AG08395 (cell line): ENCODE results near the gene ZNF785.
"Not testable (repeated sequence)": the region's sequence is repeated elsewhere in the genome, so short reads cannot be mapped to it uniquely, and the experiment has no call there.

Source experiments
- DNase-seq: peaks from one replicate; pipeline ENCODE4 v3.0.0; 2012; ENCODE audit warnings: mixed read lengths, low spot score

Gene ZNF785

DNA sequence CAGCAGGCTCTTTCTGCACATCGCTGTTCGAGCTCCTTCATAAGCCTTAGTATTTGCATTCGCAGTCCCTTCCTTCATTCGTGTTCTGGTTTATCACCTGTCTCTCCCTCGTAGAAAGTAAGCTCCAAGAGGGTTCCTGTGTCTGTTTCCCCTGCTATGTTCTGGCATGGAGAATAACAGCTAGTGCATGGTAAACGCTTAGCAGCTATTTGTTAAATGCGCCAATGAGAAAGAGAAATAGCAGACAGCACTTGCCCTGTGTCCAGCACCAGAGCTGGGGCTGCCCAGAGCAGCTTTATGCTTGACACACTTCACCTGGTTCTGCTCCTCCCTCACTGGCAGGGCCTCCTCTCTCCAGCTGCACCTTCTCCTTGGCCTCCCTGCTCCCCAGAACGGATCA, 19.5 kb downstream of the ZNF785 start:
- DNase-seq, result no peak

- no peak for DNase-seq
Observed at GRCh38 chr16:30565526-30565925, 20.0 kb downstream of the ZNF785 start.

DNA sequence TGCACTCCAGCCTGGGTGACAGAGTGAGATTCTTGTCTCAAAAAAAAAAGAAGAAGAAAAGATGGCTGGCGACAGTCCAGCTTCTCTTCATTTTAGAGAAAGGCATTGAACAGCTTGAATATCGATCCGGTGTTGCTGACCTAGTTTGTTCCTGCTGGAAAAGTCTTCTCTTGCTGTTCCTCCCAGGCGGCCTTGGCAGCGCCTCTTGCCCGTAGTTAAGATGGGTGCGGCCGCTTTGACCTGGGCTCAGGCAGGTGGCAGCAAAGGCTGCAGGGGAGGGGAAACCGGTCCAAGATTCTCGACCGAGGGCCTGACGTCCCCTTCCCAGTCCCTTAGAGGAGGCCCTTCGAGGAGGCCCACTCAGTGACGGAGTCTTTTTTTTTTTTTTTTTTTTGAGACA, 23.5 kb downstream of the ZNF785 start:
- DNase-seq, result no peak

DNA sequence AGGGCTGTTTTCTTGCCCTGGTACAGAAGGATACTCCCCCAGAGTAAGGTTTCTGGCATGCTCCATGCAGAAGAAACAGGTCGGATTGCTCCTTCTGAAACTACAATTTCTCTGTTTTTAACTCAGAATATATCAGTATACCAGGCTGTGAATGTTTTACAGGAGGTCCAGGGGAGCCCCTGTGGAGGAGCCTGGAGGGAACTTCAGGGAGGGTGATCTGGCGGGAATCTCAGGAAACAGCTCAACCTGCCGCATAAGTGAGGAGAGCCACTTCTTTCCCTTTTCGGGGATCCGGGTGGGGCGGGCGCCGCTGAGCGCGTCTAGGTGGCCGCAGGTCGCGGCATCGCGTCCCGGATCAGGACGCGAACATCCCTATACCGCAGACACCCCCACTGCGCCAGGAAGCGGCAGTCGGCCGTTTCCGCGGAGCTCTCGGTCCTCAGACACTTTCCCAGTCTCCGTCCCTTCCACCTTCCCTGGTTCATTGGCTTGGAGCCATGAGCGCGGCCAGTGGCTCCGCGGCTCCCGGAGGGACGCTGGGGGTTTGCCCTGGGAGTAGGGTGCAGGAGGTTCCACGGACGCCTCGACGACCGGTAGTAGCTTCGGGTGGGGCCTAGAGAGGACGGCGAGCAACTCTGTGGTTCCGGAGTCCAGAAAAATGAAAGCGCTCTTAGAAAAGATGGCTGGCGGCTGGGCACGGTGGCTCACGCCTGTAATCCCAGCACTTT, 24.2 kb downstream of the ZNF785 start:
- DNase-seq, result no peak

- DNase-seq, result no peak
Observed at GRCh38 chr16:30559690-30560089, 25.8 kb downstream of the ZNF785 start.

DNA sequence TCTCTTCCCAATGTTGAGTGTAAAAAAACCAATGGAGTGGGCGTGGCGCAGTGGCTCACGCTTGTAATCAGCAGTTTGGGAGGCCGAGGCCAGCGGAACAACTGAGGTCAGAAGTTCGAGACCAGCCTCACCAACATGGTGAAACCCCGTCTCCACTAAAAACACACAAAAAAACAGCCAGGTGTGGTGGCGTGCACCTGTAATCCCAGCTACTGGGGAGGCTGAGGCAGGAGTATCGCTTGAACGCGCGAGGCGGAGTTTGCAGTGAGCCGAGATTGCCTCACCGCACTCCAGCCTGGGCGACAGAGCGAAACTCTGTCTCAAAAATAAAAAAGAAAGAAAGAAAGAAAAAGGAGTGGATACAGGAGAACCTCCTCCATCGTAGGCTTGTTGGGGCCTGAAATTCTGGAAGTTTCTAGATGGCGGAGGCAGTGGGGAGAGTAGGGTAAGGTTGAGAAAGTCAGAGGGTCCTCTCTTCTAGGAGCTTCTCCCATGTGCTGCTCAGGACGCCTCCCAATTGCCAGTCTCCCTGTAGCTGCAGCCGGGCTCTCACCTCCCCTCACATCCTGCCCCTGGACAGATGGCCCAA, 26.6 kb downstream of the ZNF785 start:
- no peak for DNase-seq

DNA sequence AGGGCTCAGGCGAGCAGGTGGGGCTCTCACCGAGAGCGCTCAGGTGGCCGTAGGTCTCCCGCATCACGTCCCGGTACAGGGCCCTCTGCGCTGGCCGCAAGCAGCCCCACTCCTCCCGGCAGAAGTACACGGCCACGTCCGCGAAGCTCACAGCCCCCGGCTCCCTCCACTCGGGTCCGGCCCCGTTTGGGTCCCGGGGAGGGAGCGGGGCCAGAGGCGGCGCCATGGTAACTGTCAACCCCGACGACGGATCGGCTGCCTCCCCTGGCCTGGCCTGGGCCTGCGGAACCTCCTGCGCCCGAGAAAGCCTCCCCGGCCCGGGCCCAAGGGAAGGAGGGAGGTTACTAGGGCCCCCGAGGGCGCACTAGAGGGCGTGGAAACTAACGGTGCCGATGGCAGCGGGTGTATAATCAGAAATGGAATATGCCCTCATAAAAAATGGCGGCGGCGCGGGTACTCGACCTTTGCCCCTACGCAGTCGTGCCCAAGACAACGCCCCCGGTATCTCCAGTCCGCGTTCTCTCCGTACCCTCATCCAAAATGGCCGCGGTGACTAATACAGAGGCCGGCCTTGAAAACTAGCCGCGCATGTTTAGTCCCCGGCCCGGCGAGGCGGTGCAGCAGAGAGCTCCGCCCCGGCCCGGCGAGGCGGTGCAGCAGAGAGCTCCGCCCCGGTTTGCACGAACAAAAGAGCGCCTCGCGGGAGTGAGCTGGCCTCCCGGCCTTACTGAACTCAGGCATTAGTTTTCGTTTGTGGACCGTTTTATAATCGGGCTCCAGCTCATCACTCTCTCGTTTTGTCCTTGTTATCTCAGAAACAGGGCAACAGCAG, 27.3 kb downstream of the ZNF785 start, which contains the start of gene ZNF764:
Gene ZNF764, minus strand, starts transcription at position 418 of the 832 bp plus-strand sequence. Its CDS starts 192 bp downstream, at position 226.
- peak; percentile 98 for DNase-seq

DNA sequence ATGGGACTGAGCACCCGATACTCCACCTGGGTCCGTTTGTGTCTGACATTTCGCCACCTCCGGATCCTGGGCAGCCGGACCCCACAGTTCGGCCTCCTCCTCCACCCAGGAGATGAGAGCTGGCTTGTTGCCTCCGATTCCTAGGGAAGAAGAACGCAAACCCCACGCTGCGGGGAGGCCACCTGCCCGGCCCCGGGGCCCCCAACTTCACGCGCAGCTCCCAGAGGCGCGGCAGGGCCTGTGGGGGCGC, 27.9 kb downstream of the ZNF785 start:
- no peak for DNase-seq

GRCh38 chr16:30556125-30556473, 29.4 kb downstream of the ZNF785 start:
- DNase-seq, result no peak

GRCh38 chr16:30555315-30556124, 30.0 kb downstream of the ZNF785 start:
- DNase-seq, result no peak

DNA sequence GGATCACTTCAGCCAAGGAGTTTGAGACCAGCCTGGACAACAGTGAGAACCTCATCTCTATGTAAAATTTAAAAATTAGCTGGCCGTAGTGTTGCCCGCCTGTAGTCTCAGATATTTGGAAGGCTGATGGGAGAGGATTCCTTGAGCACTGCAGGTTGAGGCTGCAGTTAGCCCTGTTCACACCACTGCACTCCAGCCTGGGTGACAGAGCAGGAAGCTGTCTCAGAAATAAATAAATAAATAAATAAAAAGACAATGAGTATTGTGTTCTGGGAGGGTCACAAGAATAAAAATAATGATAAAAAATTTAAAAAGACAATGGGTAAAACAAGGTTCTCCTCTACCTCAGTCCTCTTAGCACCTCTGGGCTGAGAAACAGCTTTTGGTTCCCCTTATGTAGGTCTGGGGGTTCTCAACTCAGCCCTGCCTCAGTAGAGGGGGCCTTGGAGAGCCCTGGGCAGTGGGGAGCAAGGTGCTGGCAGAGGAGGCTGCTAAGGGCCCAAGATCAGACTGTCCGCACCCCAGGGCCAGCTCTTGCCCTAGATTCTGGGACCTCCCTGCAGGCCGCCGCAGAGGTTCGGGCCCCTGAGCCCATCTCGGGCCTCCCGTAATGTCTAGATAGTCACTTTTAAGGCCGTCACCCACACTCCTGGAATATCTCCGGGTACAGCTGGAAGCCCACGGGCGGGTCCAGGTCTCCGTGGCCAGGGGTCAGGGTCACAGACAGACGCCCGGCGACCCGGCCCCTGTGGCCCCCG, 30.8 kb downstream of the ZNF785 start:
- DNase-seq, result no peak

GRCh38 chr16:30553393-30553899, 32.1 kb downstream of the ZNF785 start:
- DNase-seq, result no peak

DNA sequence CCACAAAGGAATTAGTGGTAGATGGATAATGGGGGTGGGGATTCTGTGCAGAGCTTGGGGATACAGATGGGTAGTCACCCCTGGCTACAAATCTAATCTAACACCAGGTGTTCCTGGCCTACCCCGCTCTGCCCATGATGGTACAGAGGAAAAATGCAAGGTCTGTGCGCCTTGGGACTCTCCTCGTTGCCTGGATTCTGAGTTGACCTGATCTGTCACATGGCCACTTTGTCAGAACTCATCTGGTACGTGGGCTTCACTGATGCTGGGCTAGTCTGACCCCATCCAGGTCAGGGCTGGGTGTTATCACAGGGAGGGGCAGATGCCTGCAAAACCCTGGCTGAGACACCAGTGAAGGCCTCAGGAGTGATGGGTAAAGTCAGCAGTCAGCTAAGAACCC, 32.5 kb downstream of the ZNF785 start:
- DNase-seq, result no peak

DNA sequence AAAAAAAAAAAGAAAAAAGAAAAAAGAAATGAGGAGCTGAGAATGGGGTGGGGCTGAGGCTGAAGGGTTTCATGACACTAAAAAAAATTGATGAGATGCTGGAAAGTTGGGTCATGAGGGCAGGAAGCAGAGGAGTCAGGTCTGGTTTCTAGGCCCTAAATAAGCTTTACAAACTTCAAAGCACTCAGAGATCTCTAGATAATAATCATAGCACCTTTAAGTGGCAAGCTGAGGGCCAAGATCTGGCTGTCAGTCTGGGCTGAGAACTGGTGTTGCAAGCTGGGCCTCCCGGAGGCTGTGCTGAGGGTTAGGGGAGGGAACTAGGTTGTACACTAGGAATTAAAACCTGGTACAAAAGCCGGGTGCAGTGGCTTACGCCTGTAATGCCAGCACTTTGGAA, 33.7 kb downstream of the ZNF785 start:
- no peak for DNase-seq

- DNase-seq, result no peak
Observed at GRCh38 chr16:30548416-30549253, 36.9 kb downstream of the ZNF785 start.

GRCh38 chr16:30546115-30546514, 39.4 kb downstream of the ZNF785 start:
- DNase-seq, result no peak

GRCh38 chr16:30543067-30543466, 42.4 kb downstream of the ZNF785 start:
- DNase-seq, result no peak

DNA sequence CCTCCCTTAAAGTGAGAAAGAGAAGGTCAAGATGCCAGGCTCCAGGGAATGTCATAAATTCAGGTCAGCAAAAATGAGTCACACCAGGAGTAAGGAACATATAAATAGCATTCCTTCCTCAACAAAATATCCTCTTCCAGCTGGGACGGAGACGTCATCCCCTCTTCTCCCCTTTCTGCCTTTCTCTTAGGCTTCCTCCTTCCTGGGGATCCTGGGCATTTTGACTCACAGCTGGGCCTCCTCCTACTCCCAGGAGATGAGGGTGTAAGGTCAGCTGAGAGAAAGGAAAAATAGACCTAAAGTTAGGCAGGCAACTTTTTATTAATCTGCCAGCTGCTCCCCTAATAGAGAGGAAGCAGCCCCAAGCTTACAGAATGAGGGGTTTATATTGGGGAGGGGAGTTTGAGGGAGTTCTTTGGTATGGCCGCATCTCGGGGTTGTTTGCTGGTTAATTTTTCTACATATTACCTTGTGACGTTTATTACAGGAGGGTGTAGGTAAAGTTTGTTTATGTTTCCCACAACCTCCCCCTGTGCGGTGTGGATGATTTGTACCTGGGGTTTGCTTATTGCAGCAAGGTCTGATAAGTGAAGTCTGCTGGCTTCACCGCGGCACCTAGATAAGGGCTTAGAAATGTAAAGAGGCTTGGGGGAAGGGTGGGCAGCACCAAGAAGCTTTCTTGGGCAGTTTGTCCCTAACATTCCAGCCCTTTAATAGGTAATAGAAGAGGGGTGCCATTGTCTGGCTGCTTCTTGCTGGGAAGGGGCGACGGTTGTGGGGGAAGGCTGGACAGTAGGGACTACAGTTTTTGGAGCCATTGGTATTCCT, 43.8 kb downstream of the ZNF785 start:
- DNase-seq, result peak; percentile 51

DNA sequence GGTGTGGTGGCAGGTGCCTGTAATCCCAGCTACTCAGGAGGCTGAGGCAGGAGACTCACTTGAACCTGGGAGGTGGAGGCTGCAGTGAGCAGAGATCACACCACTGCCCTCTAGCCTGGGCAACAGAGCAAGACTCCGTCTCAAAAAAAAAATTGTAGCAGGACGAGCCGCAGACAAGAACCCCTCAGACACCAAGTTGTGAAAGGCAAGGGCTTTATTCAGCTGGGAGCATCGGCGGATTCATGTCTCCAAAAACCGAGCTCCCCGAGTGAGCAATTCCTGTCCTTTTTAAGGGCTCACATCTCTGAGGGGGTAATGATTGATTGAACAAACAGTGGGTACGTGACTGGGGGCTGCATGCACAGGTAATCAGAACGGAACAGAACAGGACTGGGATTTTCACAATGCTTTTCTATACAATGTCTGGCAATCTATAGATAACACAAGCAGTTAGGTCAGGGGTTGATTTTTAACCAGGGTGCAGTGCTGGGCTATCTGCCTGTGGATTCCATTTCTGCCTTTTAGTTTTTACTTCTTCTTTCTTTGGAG, 44.5 kb downstream of the ZNF785 start:
- DNase-seq, result not testable (repeated sequence)
